ENCODE data around the gene GDI1.

- no peak for TF ChIP-seq SUZ12 (IDR thresholded peaks at IDR 0.05; ENCODE audit: extremely low read depth, insufficient read depth, insufficient read length)
- TF ChIP-seq YY1 (IDR thresholded peaks at IDR 0.05; ENCODE audit: insufficient read depth, insufficient read length), result no peak
These were observed 7.2 kb upstream of the GDI1 start for GRCh38 chrX:154429711-154430110.
